Upper lobe of right lung (tissue), 1 donor: ENCODE data around the gene CARD10. TPM values are rescaled to one million over a fixed set of nuclear protein-coding genes. Genes with fewer than 3 reads are reported as not detected.

Source experiments
- ATAC-seq: fragments of 200-7000 bp; cut with Tn5 transposase; one replicate; pipeline ENCODE4 v1.9.1; 2020; ENCODE audit warnings: mild to moderate bottlenecking, moderate library complexity
- DNase-seq: peaks from one replicate; pipeline ENCODE4 v3.0.0-alpha.2; 2020
- H3K27ac ChIP-seq: fragments of 200-600 bp; one replicate; pipeline ENCODE4 v1.8.0; 2022
- H3K27me3 ChIP-seq: fragments of 200-600 bp; one replicate; pipeline ENCODE4 v1.8.0; 2022; ENCODE audit warnings: mild to moderate bottlenecking
- H3K36me3 ChIP-seq: fragments of 200-600 bp; one replicate; pipeline ENCODE4 v1.8.0; 2022
- H3K4me1 ChIP-seq: fragments of 200-600 bp; one replicate; pipeline ENCODE4 v1.8.0; 2022
- H3K4me3 ChIP-seq: fragments of 200-600 bp; one replicate; pipeline ENCODE4 v1.8.0; 2022; ENCODE audit warnings: mild to moderate bottlenecking
- H3K9me3 ChIP-seq: fragments of 200-600 bp; one replicate; pipeline ENCODE4 v1.8.0; 2022
- CTCF ChIP-seq: fragments of 200-600 bp; IDR thresholded peaks from one replicate; pipeline ENCODE4 v1.8.0; 2022; ENCODE audit warnings: antibody characterized with exemption
- intact Hi-C: fragments of 100-400 bp; cut with DNase I; formaldehyde crosslinking; loops from one replicate; pipeline ENCODE4 v1.11.0; 2022
- total RNA-seq: library from RNA; stranded (reverse); fragmentation: NEBNext Ultra II Directional; extraction: Animal tissue kit (Norgen Biotek cat#: 25700); gene quantifications from one replicate; pipeline ENCODE4 v1.2.1, GENCODE V29; 2021
- donor health status: DM: no; HTN: yes; CAD: no; lungs with severe emphysema.

Gene CARD10
- total RNA-seq, 1 donor from 2014 or later = 17.0 TPM

- DNase-seq (peak; percentile 79), ATAC-seq (peak; percentile 3)
- no peak overlapping the region for H3K4me3 ChIP-seq
- H3K36me3 ChIP-seq = peaks cover 33% of the 10 kb centered on the region
- no peaks in the 10 kb centered on the region for H3K9me3 ChIP-seq
- TF ChIP-seq CTCF = no peak
- peak overlapping the region; percentile 70 for H3K27ac ChIP-seq
- H3K27me3 ChIP-seq = no peaks in the 10 kb centered on the region
- intact Hi-C loops = no loop called here
- H3K4me1 ChIP-seq = peaks cover 83% of the 10 kb centered on the region
These were observed 47.2 kb upstream of the CARD10 start for GRCh38 chr22:37566329-37566837.

DNA sequence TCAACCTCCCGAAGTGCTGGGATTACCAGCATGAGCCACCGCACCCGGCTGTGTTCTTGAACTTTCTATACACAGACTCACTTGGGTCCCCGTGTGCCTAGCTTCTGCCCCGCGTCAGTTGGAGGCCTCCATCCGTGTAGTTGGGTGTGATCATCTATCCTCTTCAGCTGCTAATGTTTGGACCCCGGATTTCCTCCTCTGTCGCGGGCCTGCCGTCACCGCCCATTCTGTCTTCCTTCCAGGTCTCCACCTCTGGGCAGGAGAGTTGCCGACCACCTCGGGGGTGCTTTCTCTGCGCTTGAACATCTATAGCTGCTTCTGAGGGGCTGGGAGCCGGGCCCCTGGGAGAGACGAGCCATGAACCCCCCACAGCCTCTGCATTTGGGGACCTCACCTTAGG is 46.6 kb upstream of the CARD10 start:
- Histone ChIP-seq H3K36me3 (peaks cover 33% of the 10 kb centered on the region), H3K27me3 (no peaks in the 10 kb centered on the region), H3K4me1 (peaks cover 85% of the 10 kb centered on the region), H3K27ac (peak overlapping the region; percentile 70), H3K4me3 (no peak overlapping the region), H3K9me3 (no peaks in the 10 kb centered on the region)
- ATAC-seq (no peak), DNase-seq (no peak)
- no peak for TF ChIP-seq CTCF
- intact Hi-C loops = no loop called here

- ATAC-seq (no peak), DNase-seq (no peak)
- Histone ChIP-seq H3K36me3 (peaks cover 32% of the 10 kb centered on the region), H3K27me3 (no peaks in the 10 kb centered on the region), H3K4me3 (no peak overlapping the region), H3K27ac (peak overlapping the region; percentile 97), H3K9me3 (no peaks in the 10 kb centered on the region), H3K4me1 (peaks cover 81% of the 10 kb centered on the region)
- no peak for TF ChIP-seq CTCF
- intact Hi-C loops = no loop called here
These were observed 45.0 kb upstream of the CARD10 start for GRCh38 chr22:37564111-37564711.

DNA sequence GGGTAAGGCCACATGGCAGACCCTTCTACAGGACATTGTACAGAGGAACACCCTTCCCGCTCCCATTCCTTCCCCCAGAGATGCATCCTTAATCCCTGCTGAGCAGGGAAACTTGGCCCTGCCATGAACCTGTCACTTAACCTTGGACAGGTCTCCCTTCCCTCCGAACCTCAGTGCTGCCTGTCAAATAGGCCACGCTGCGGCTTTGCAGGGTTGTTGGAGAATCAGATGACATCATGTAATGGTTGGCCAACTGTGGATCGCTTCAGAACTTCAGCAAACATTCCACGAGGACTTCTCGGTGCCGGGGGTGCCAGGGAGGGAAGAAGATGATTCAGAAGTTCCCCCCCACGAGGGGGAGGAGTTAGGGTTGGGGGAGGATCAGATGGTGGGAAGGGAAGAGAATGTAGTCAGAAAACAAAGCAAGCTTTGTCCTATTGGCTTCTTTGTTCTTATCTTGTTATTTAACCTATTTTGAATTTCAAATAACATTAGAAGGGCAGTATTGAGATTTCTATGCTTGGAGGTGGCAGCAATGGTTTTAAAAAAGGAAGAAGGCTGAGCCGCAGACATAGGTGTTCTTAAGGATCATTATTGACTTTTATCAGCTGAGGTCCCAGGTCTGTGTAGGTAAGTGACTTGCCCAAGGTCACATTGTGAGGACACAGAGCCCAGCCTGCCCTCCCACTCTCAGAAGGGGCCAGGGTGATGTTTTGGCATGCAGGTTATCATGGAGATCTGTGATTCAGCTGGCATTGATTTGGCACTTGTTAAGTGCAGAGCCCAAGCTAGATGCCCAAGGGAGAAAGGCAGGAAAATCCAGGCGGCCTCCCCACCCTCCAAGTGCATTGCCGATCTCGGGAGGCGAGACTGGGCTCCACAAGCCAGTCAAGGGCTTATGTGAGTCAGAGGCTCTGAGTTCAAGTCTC is 44.2 kb upstream of the CARD10 start:
- H3K36me3 ChIP-seq = peaks cover 24% of the 10 kb centered on the region
- peak overlapping the region; percentile 66 for H3K4me3 ChIP-seq
- no peaks in the 10 kb centered on the region for H3K9me3 ChIP-seq
- intact Hi-C loops = no loop called here
- DNase-seq = peak; percentile 82
- H3K27ac ChIP-seq = peak overlapping the region; percentile 97
- H3K4me1 ChIP-seq = peaks cover 73% of the 10 kb centered on the region
- no peak for TF ChIP-seq CTCF
- ATAC-seq = peak; percentile 21
- no peaks in the 10 kb centered on the region for H3K27me3 ChIP-seq

DNA sequence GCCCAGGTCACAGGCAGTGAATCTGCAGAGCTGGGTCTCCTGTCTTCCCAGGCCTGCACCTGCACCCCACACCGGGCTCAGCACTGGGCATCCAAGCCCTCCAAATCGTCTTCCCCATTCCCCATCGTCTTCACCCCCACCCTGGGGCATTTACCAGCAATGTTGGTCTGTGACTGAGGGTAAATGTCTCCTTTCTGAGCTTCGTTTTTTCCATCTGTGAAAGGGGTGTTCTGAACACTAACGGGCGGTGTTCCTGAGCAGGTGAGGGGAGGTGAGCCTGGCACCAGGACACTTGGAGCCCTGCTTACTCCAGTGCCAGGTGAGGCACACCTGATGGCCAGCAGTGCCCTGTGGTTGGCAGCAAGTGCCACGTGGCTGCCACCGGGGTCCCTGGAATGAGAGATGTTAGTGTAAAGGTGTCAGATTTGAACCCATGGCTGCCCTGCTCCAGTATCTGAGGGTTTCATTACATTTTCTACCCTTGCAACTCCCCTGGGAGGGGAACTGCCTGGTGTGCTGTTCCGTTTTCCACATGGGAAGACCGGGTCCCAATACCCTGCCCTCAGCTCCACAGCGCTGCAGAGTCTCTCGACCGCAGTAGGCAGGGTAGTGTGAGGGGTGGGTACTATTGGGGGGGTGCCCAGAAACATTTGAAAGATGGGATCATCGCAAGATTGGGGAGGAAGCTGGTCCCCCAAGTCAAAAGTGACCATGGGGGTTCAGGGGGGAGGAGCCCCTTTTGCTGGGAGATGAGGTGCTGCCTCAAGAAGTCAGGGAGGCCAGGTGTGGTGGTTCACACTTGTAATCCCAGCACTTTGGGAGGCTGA is 43.0 kb upstream of the CARD10 start:
- intact Hi-C loops = no loop called here
- H3K36me3 ChIP-seq = peaks cover 15% of the 10 kb centered on the region
- ATAC-seq (no peak), DNase-seq (no peak)
- no peak for TF ChIP-seq CTCF
- no peaks in the 10 kb centered on the region for H3K9me3 ChIP-seq
- H3K27ac ChIP-seq = peak overlapping the region; percentile 97
- no peaks in the 10 kb centered on the region for H3K27me3 ChIP-seq
- peak overlapping the region; percentile 66 for H3K4me3 ChIP-seq
- H3K4me1 ChIP-seq = peaks cover 66% of the 10 kb centered on the region
